ENCODE results near the gene CDH4. TPM values are rescaled to one million over a fixed set of nuclear protein-coding genes. Genes with fewer than 3 reads are reported as not detected.

Gene CDH4
- total and polyA plus RNA-seq, 2 donors (not counting 1 experiment from before 2014, with no cell fraction given) = not detected

DNA sequence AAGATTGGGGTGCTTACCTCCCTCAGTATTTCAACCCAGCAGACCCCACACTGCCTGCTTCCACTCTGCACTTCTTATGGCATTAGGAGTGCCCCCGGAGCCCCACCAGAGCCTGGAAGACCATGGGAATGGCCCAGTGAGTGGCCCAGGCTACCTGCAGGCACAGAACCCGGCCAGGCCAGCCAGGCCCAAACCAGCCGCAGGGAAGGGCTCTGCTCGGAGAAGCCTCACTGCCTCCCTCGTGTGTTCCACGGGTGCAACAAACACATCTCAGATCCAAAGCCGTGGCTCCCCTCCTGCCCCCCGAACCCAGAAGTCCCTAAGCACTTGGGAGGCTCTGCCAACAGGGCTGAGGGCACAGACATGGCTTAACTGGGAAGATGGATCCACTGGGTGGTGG lies 283.9 kb downstream of the CDH4 start:
- DNase-seq (no peak), ATAC-seq (ENCODE audit: low read depth) (no peak)
- no peaks in the 10 kb centered on the region for H3K36me3 ChIP-seq (replicated peaks in 1 of 2; ENCODE audit: control extremely low read depth in 1 of 2, control insufficient read depth in 1 of 2, extremely low read depth in 1 of 2, insufficient read depth in 2 of 2, low read length in 1 of 2)
- Mint-ChIP-seq H3K27ac (no peak overlapping the region), H3K9me3 (ENCODE audit: insufficient read depth) (no peaks in the 10 kb centered on the region), H3K4me3 (no peak overlapping the region), H3K27me3 (no peaks in the 10 kb centered on the region), H3K4me1 (no peaks in the 10 kb centered on the region)
- H3K27ac ChIP-seq (ENCODE audit: low read length in 2 of 2) = no peak overlapping the region
- TF ChIP-seq, protein P1, sequence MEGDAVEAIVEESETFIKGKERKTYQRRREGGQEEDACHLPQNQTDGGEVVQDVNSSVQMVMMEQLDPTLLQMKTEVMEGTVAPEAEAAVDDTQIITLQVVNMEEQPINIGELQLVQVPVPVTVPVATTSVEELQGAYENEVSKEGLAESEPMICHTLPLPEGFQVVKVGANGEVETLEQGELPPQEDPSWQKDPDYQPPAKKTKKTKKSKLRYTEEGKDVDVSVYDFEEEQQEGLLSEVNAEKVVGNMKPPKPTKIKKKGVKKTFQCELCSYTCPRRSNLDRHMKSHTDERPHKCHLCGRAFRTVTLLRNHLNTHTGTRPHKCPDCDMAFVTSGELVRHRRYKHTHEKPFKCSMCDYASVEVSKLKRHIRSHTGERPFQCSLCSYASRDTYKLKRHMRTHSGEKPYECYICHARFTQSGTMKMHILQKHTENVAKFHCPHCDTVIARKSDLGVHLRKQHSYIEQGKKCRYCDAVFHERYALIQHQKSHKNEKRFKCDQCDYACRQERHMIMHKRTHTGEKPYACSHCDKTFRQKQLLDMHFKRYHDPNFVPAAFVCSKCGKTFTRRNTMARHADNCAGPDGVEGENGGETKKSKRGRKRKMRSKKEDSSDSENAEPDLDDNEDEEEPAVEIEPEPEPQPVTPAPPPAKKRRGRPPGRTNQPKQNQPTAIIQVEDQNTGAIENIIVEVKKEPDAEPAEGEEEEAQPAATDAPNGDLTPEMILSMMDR (IDR thresholded peaks at IDR 0.05) = no peak
- no peak for TF ChIP-seq EZH2 (IDR thresholded peaks at IDR 0.05; ENCODE audit: borderline replicate concordance, insufficient read depth, low read depth, low read length, poor library complexity, severe bottlenecking)
- no peaks in the 10 kb centered on the region for H3K79me2 ChIP-seq (ENCODE audit: control insufficient read depth, insufficient read depth, low read length)
- no peaks in the 10 kb centered on the region for H3K4me1 ChIP-seq (ENCODE audit: control insufficient read depth in 2 of 2, insufficient read depth in 2 of 2, low read length in 2 of 2)
- H4K20me1 ChIP-seq (ENCODE audit: control insufficient read depth, insufficient read depth, low read length, poor library complexity, severe bottlenecking) = no peaks in the 10 kb centered on the region
- no peak overlapping the region for H3K4me2 ChIP-seq (replicated peaks; ENCODE audit: low read depth, low read length, poor library complexity, severe bottlenecking)
- H3K27me3 ChIP-seq (replicated peaks in 1 of 4; ENCODE audit: control extremely low read depth in 1 of 4, control insufficient read depth in 3 of 4, insufficient read depth in 4 of 4, low read length in 3 of 4) = no peaks in the 10 kb centered on the region
- peaks cover 0 to 47% (median 0%) of the 10 kb centered on the region in 3 donors for H3K9me3 ChIP-seq (ENCODE audit: control extremely low read depth in 1 of 3, control insufficient read depth in 2 of 3, insufficient read depth in 1 of 3, low read length in 2 of 3)
- POLR2A ChIA-PET = no interaction called here
- CTCF ChIA-PET = no interaction called here
- 88% methylated on average over 4 of the region's 8 CpGs for whole genome bisulfite sequencing (ENCODE audit: insufficient coverage)
- H3K4me3 ChIP-seq (ENCODE audit: control extremely low read depth in 1 of 5, extremely low read depth in 1 of 5, insufficient read depth in 1 of 5, low read depth in 2 of 5, low read length in 4 of 5) = no peak overlapping the region
- H3K9ac ChIP-seq (ENCODE audit: low read length) = no peak overlapping the region
- intact Hi-C loops (cut with micrococcal nuclease) = no loop called here
- no peak overlapping the region for H2AFZ ChIP-seq (ENCODE audit: insufficient read depth, low read depth, low read length, poor library complexity, severe bottlenecking)

DNA sequence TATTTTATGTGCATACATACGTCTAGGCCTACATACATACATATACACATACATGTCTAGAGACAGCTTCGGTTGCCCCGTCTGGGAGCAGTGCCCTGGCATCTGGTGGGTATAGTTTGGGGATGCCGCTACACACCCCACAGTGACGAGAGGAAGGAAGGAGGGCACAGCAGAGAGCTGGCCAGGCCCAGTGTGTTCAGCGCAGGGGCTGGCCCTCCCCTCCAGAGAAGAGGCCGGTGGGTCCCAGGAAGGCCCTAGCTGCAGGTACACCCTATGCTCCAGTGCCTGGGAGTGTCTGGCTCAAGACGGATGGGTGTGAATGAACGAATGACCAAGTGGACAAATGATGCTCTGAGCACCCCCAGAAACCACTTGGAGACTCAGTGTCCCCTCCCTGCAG lies 284.6 kb downstream of the CDH4 start:
- H3K79me2 ChIP-seq (ENCODE audit: control insufficient read depth, insufficient read depth, low read length) = no peaks in the 10 kb centered on the region
- Mint-ChIP-seq H3K4me3 (no peak overlapping the region), H3K27ac (no peak overlapping the region), H3K27me3 (no peaks in the 10 kb centered on the region), H3K4me1 (no peaks in the 10 kb centered on the region), H3K9me3 (ENCODE audit: insufficient read depth) (no peaks in the 10 kb centered on the region)
- DNase-seq = no peak
- TF ChIP-seq EZH2 (IDR thresholded peaks at IDR 0.05; ENCODE audit: borderline replicate concordance, insufficient read depth, low read depth, low read length, poor library complexity, severe bottlenecking) = no peak
- TF ChIP-seq, protein P1 (IDR thresholded peaks at IDR 0.05) = no peak
- no peak overlapping the region for H3K4me3 ChIP-seq (ENCODE audit: control extremely low read depth in 1 of 5, extremely low read depth in 1 of 5, insufficient read depth in 1 of 5, low read depth in 2 of 5, low read length in 4 of 5)
- H3K4me1 ChIP-seq (ENCODE audit: control insufficient read depth in 2 of 2, insufficient read depth in 2 of 2, low read length in 2 of 2) = no peaks in the 10 kb centered on the region
- H3K27ac ChIP-seq (ENCODE audit: low read length in 2 of 2) = no peak overlapping the region
- intact Hi-C loops (cut with micrococcal nuclease) = no loop called here
- no peak overlapping the region for H3K4me2 ChIP-seq (replicated peaks; ENCODE audit: low read depth, low read length, poor library complexity, severe bottlenecking)
- CTCF ChIA-PET = no interaction called here
- H4K20me1 ChIP-seq (ENCODE audit: control insufficient read depth, insufficient read depth, low read length, poor library complexity, severe bottlenecking) = no peaks in the 10 kb centered on the region
- H2AFZ ChIP-seq (ENCODE audit: insufficient read depth, low read depth, low read length, poor library complexity, severe bottlenecking) = no peak overlapping the region
- H3K9ac ChIP-seq (ENCODE audit: low read length) = no peak overlapping the region
- WGBS (ENCODE audit: insufficient coverage) = 86% methylated on average over 6 of the region's 9 CpGs
- no peaks in the 10 kb centered on the region for H3K27me3 ChIP-seq (replicated peaks in 1 of 4; ENCODE audit: control extremely low read depth in 1 of 4, control insufficient read depth in 3 of 4, insufficient read depth in 4 of 4, low read length in 3 of 4)
- H3K9me3 ChIP-seq (ENCODE audit: control extremely low read depth in 1 of 3, control insufficient read depth in 2 of 3, insufficient read depth in 1 of 3, low read length in 2 of 3) = peaks cover 0 to 43% (median 0%) of the 10 kb centered on the region in 3 donors
- ATAC-seq (ENCODE audit: low read depth) = no peak
- H3K36me3 ChIP-seq (replicated peaks in 1 of 2; ENCODE audit: control extremely low read depth in 1 of 2, control insufficient read depth in 1 of 2, extremely low read depth in 1 of 2, insufficient read depth in 2 of 2, low read length in 1 of 2) = no peaks in the 10 kb centered on the region
- POLR2A ChIA-PET = no interaction called here

Measured in B cell (primary cell).